ENCODE results near the gene FOXA2. TPM values are rescaled to one million over a fixed set of nuclear protein-coding genes. Genes with fewer than 3 reads are reported as not detected.

FOXA2 gene
- total and polyA plus RNA-seq, 2 of the 13 experiments (the other 11 are each of a cell fraction or from before 2014, with no cell fraction given), result 8.8 to 12.2 TPM

- Histone ChIP-seq H3K9me3 (ENCODE audit: low read length) (no peaks in the 10 kb centered on the region), H2AFZ (ENCODE audit: low read length) (no peak overlapping the region), H3K9ac (ENCODE audit: insufficient read depth, low read depth, low read length) (peak overlapping the region; percentile 94), H3K27me3 (ENCODE audit: control insufficient read depth in 1 of 2, insufficient read depth in 2 of 2, low read length in 2 of 2) (no peaks in the 10 kb centered on the region; a peak in 1 of 5 replicates), H3K27ac (ENCODE audit: extremely low read length, insufficient read depth, low read length) (peak overlapping the region; percentile 86), H4K20me1 (ENCODE audit: insufficient read depth, low read length) (peaks cover 23% of the 10 kb centered on the region; the same call in 1 of the 2 replicates), H3K4me2 (ENCODE audit: low read depth, low read length) (peak overlapping the region; percentile 85), H3K4me3 (replicated peaks in 1 of 3; ENCODE audit: insufficient read depth in 1 of 3, low read depth in 2 of 3, low read length in 3 of 3) (peak overlapping the region; percentile 75 to 95 (median 93)), H3K4me1 (ENCODE audit: insufficient read depth, low read length) (peaks cover 85% of the 10 kb centered on the region), H3K36me3 (replicated peaks in 1 of 2; ENCODE audit: control insufficient read depth in 1 of 2, insufficient read depth in 2 of 2, low read length in 2 of 2) (peaks cover 3 to 7% of the 10 kb centered on the region in 2 experiments; a peak in 3 of 5 replicates), H3K79me2 (ENCODE audit: insufficient read depth, low read length) (peaks cover 89% of the 10 kb centered on the region)
- intact Hi-C loops (cut with micrococcal nuclease; ENCODE audit: unreplicated experiment) (loop anchor here (2.0 kb wide), 2 partner anchors 41 to 85 kb away; no protein-coding TSS in a partner anchor), in situ Hi-C loops (cut with HindIII; ENCODE audit: extremely low pct_ligation_motif_present, low pct_unique_long_range_greater_than_20kb) (loop anchor here (5.0 to 10.0 kb wide), 3 partner anchors 64 to 1059 kb away; partner anchors contain the start of genes CST3 and NXT1)
- POLR2A ChIA-PET, result interaction anchor here (2.3 to 9.9 kb wide), 6 partner anchors 7 to 86 kb away, joined by 11 to 111 read pairs (median 51); partner anchors contain the start of gene FOXA2
- BruUV-seq (replicated peaks), result no TSS peak
- WGBS (ENCODE audit: low lambda C conversion rate), result 59% methylated on average over 12 of the region's 12 CpGs
- no peak for FAIRE-seq
- CTCF ChIA-PET (ENCODE audit: low intra/inter-chr PET ratio, low total read pairs), result no interaction called here
- no peak for ATAC-seq
- DNase-seq (ENCODE audit: low spot score), result peak; percentile 27
- peak; percentile 57; the same call in 1 of the 2 replicates for TF ChIP-seq KAT7 (CRISPR knock-in tag; IDR thresholded peaks at IDR 0.05; ENCODE audit: borderline replicate concordance)
- peak; percentile 30 for TF ChIP-seq PRPF4 (IDR thresholded peaks at IDR 0.05; ENCODE audit: low read depth, low read length, poor library complexity, severe bottlenecking)
- no peak for TF ChIP-seq HNF4A (CRISPR knock-in tag; IDR thresholded peaks at IDR 0.05)
- TF ChIP-seq FOXP4 (CRISPR knock-in tag; IDR thresholded peaks at IDR 0.05), result peak; percentile 19; the same call in 1 of the 2 replicates
- TF ChIP-seq ZBTB38 (CRISPR knock-in tag; IDR thresholded peaks at IDR 0.05), result peak; percentile 98
- no peak for TF ChIP-seq KLF15 (CRISPR knock-in tag; IDR thresholded peaks at IDR 0.05; ENCODE audit: borderline replicate concordance)
- TF ChIP-seq KLF9 (CRISPR knock-in tag; IDR thresholded peaks at IDR 0.05; ENCODE audit: low read depth), result no peak
- no peak for TF ChIP-seq SRSF4 (IDR thresholded peaks at IDR 0.05; ENCODE audit: low read depth, low read length, poor library complexity, severe bottlenecking)
- no peak for TF ChIP-seq IRF2 (CRISPR knock-in tag; IDR thresholded peaks at IDR 0.05)
- no peak for TF ChIP-seq TMF1 (CRISPR knock-in tag; IDR thresholded peaks at IDR 0.05; ENCODE audit: low read depth)
- TF ChIP-seq SMYD3 (CRISPR knock-in tag; IDR thresholded peaks at IDR 0.05), result no peak
- TF ChIP-seq RBM22 (optimal IDR thresholded peaks at IDR 0.05; ENCODE audit: low read length), result peak; percentile 43
- peak; percentile 49; the same call in 1 of the 2 replicates for TF ChIP-seq CBX5 (CRISPR knock-in tag; IDR thresholded peaks at IDR 0.05; ENCODE audit: borderline replicate concordance)
- TF ChIP-seq SP4 (CRISPR knock-in tag; IDR thresholded peaks at IDR 0.05), result 0 out of 2 replicates have a peak, but pooled peaks have one; percentile 22
- TF ChIP-seq THAP8 (CRISPR knock-in tag; IDR thresholded peaks at IDR 0.05; ENCODE audit: borderline replicate concordance), result no peak
- TF ChIP-seq RBFOX2 (IDR thresholded peaks at IDR 0.05; ENCODE audit: low read depth, low read length), result no peak
- TF ChIP-seq ZNF326 (CRISPR knock-in tag; IDR thresholded peaks at IDR 0.05; ENCODE audit: borderline replicate concordance), result no peak
- no peak for TF ChIP-seq ZNF558 (CRISPR knock-in tag; IDR thresholded peaks at IDR 0.05; ENCODE audit: borderline replicate concordance)
- no peak for TF ChIP-seq ISL2 (CRISPR knock-in tag; IDR thresholded peaks at IDR 0.05)
- TF ChIP-seq GRHL1 (CRISPR knock-in tag; conservative IDR thresholded peaks at IDR 0.05), result no peak
- no peak for TF ChIP-seq THAP7 (CRISPR knock-in tag; IDR thresholded peaks at IDR 0.05)
Measured at GRCh38 chr20:22576273-22576672, 8.1 kb downstream of the FOXA2 start.
